ENCODE measurements around the gene KLF1.
"Not testable (repeated sequence)": the region's sequence is repeated elsewhere in the genome, so short reads cannot be mapped to it uniquely, and the experiment has no call there.

KLF1 gene

GRCh38 chr19:12886969-12887747, at the start of gene KLF1:
Gene KLF1, minus strand, starts transcription at chr19:12887201. Its CDS starts 61 bp downstream, at chr19:12887140.
- no peak for DNase-seq (ENCODE audit: extremely low read depth in 1 of 2, low read depth in 1 of 2)

GRCh38 chr19:12936582-12936981, 49.6 kb upstream of the KLF1 start:
- no peak for DNase-seq (ENCODE audit: extremely low read depth in 1 of 2, low read depth in 1 of 2)

- DNase-seq (ENCODE audit: extremely low read depth in 1 of 2, low read depth in 1 of 2) = no peak
Measured at GRCh38 chr19:12935071-12935470, 48.1 kb upstream of the KLF1 start.

- peak; percentile 80 to 90 for DNase-seq (ENCODE audit: extremely low read depth in 1 of 2, low read depth in 1 of 2)
Measured at GRCh38 chr19:12933287-12934072, 46.5 kb upstream of the KLF1 start, which contains the start of gene FARSA. Gene FARSA, minus strand, starts transcription at chr19:12933711. Its CDS starts 15 bp downstream, at chr19:12933696.

GRCh38 chr19:12932392-12933286, 45.6 kb upstream of the KLF1 start:
- no peak for DNase-seq (ENCODE audit: extremely low read depth in 1 of 2, low read depth in 1 of 2)

GRCh38 chr19:12930002-12930645, 43.1 kb upstream of the KLF1 start:
- DNase-seq (ENCODE audit: extremely low read depth in 1 of 2, low read depth in 1 of 2) = no peak

GRCh38 chr19:12924621-12925310, 37.8 kb upstream of the KLF1 start:
- DNase-seq (ENCODE audit: extremely low read depth in 1 of 2, low read depth in 1 of 2) = no peak

- no peak for DNase-seq (ENCODE audit: extremely low read depth in 1 of 2, low read depth in 1 of 2)
Measured at GRCh38 chr19:12922959-12923358, 36.0 kb upstream of the KLF1 start.

GRCh38 chr19:12921047-12921446, 34.0 kb upstream of the KLF1 start:
- DNase-seq (ENCODE audit: extremely low read depth in 1 of 2, low read depth in 1 of 2) = no peak

GRCh38 chr19:12918253-12918652, 31.3 kb upstream of the KLF1 start:
- no peak for DNase-seq (ENCODE audit: extremely low read depth in 1 of 2, low read depth in 1 of 2)

GRCh38 chr19:12915860-12916259, 28.9 kb upstream of the KLF1 start:
- not testable (repeated sequence) for DNase-seq (ENCODE audit: extremely low read depth in 1 of 2, low read depth in 1 of 2)

- DNase-seq (ENCODE audit: extremely low read depth in 1 of 2, low read depth in 1 of 2) = no peak
Measured at GRCh38 chr19:12913851-12914690, 27.1 kb upstream of the KLF1 start.

GRCh38 chr19:12913011-12913561, 26.1 kb upstream of the KLF1 start:
- no peak for DNase-seq (ENCODE audit: extremely low read depth in 1 of 2, low read depth in 1 of 2)

GRCh38 chr19:12912571-12912970, 25.6 kb upstream of the KLF1 start:
- no peak for DNase-seq (ENCODE audit: extremely low read depth in 1 of 2, low read depth in 1 of 2)

GRCh38 chr19:12907166-12907565, 20.2 kb upstream of the KLF1 start:
- DNase-seq (ENCODE audit: extremely low read depth in 1 of 2, low read depth in 1 of 2) = no peak

- DNase-seq (ENCODE audit: extremely low read depth in 1 of 2, low read depth in 1 of 2) = peak; percentile 44 to 55
Measured at GRCh38 chr19:12899891-12900518, 13.0 kb upstream of the KLF1 start.

- DNase-seq (ENCODE audit: extremely low read depth in 1 of 2, low read depth in 1 of 2) = no peak
Measured at GRCh38 chr19:12896460-12896859, 9.5 kb upstream of the KLF1 start.

GRCh38 chr19:12893582-12893981, 6.6 kb upstream of the KLF1 start:
- no peak for DNase-seq (ENCODE audit: extremely low read depth in 1 of 2, low read depth in 1 of 2)
